Cardiac septum (tissue), 1 donor: ENCODE results near the gene SCD5. TPM values are rescaled to one million over a fixed set of nuclear protein-coding genes. Genes with fewer than 3 reads are reported as not detected.

Experiments
- DNase-seq: peaks from one replicate; pipeline ENCODE4 v3.0.0-alpha.2; 2020; ENCODE audit warnings: low spot score
- intact Hi-C: fragments of 100-400 bp; cut with DNase I; formaldehyde crosslinking; loops from one replicate; pipeline ENCODE4 v1.14.0; 2022
- total RNA-seq: library from RNA; stranded (reverse); fragmentation: NEBNext Ultra II Directional; extraction: Animal tissue kit (Norgen Biotek cat#: 25700); gene quantifications from one replicate; pipeline ENCODE4 v1.2.1, GENCODE V29; 2021
- donor health status: DM: no; HTN: no; CAD: no.

The SCD5 gene
- total RNA-seq, 1 donor from 2014 or later: 2.1 TPM

DNA sequence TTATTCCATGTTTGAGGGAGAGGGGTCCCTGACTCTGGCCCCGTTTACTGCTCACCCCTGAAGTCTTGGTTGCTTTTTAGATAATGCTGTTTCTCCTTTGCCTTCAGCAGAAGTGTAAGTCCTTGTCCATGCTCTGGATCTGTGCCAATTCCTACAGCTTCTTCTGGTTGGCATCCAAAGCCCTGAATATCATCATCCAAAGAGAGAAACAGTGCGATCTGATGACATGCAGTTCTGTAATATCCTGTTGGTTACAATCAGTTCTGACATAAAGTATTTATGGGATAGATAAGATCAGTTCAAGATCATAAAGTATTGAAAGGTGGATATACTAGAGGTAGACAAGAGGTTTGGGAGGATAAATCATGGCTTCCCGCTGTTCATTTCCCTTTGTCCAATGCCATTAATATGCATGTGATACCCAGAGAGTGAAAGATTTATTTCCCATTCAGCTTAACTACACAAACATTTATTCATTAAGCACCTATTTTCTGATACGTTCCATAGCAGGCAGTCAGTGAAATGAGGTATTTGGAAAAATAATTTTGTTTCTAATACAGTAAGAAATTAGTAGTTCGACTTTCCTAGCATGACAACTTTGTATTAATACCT lies 183.7 kb downstream of the SCD5 start:
- no peak for DNase-seq
- intact Hi-C loops: no loop called here

DNA sequence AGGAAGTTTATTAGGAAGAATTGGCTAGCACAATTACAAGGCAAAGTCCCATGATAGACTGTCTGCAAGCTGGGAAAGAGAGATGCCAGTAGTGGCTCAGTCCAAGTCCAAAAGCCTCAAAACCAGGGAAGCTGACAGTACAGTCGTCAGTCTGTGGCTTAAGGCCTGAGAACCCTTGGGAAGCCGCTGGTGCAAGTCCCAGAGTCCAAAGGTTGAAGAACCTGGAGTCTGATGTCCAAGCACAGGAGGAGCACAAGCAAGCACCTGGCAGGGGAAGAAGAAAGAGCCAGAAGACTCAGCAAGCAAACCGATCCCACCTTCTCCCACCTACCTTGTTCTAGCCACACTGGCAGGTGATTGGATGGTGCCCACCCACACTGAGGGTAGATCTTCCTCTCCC lies 185.5 kb downstream of the SCD5 start:
- intact Hi-C loops: no loop called here
- DNase-seq: no peak

DNA sequence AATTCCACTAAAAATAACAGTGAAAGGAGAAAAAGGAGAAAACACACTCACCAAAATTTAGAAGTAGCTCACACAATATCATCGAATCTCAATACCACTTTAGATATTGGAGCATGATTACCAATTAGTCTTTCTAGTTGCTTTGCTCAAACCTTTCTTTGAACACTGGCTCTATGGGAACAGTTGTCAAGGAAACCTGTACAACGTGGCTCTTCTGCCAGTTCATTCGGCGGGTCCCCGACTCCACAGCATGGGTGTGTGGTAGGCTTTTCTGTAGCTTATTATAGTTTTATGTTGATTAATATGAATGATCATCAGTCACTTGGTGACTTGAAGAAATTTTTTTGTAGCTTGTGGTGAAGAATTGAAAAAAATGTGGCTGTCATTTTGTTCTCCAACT lies 186.6 kb downstream of the SCD5 start:
- no peak for DNase-seq
- intact Hi-C loops: no loop called here

DNA sequence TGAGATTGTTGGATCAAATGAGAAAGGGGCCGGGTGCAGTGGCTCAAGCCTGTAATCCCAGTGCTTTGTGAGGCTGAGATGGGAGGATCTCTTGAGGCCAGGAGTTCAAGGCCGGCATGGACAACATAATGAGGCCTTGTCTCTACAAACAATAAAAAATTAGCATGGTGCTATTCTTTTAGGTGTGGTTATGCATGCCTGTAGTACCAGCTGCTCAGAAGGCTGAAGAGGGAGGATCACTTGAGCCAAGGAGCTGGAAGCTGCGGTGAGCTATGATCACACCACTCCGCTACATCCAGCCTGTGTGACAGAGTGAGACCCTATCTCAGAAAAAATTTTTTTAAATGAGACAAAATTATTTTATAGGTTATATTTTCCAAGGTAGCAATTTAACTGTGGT lies 187.1 kb downstream of the SCD5 start:
- intact Hi-C loops: no loop called here
- no peak for DNase-seq

DNA sequence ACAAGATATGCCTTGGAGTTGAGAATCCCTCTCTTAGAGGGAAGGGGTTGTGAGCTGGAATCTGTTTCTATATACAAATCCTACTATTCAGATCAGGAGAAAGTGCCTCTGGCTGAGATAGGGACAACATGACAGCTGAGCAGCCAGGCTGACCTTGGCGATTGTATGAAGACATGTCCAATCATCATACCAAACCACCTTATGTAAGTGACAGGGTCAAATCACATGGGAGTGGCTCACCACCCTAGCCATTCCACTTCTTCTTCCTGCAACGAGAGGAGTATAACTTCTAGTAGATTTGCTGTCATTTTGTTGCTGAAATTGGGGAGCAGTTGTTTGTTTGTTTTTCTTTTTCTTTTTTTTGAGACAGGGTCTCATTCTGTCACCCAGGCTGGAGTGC lies 188.6 kb downstream of the SCD5 start:
- no peak for DNase-seq
- intact Hi-C loops: no loop called here

DNA sequence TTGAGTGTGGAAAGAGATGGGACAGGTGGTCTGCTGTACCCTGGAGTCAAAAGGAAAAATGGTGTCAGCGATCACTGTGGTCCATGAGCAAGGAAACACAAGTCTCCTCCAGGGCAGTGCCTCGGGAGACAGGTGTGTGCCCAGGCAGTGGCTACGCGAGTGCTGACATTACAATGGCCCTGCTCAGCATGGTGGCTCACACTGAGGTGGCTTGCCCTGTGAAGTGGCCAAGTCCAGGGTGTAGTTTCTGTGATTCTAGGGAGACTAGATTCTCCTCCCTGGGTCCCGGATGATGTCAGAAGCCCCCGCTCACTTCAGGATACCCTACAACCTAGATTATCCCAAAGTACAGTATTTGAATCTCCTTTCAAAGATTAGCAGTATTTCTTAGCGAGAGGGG lies 192.0 kb downstream of the SCD5 start:
- DNase-seq: no peak
- intact Hi-C loops: no loop called here

DNA sequence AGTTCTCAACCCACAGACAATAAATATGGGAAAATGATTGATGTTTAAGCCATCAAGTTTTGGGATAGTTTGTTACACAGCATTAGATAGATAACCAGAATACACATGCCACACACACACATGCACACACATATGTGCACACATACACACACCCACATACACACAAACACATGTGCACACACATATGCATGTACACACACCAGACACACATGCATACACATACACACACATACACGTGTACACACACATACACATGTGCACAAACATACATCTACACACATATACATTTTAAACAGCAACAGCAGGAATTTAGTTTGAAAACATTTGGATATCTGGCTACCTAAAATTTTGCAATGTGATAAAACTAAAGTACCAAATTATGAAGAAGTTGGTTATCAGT lies 194.1 kb downstream of the SCD5 start:
- intact Hi-C loops: no loop called here
- no peak for DNase-seq

DNA sequence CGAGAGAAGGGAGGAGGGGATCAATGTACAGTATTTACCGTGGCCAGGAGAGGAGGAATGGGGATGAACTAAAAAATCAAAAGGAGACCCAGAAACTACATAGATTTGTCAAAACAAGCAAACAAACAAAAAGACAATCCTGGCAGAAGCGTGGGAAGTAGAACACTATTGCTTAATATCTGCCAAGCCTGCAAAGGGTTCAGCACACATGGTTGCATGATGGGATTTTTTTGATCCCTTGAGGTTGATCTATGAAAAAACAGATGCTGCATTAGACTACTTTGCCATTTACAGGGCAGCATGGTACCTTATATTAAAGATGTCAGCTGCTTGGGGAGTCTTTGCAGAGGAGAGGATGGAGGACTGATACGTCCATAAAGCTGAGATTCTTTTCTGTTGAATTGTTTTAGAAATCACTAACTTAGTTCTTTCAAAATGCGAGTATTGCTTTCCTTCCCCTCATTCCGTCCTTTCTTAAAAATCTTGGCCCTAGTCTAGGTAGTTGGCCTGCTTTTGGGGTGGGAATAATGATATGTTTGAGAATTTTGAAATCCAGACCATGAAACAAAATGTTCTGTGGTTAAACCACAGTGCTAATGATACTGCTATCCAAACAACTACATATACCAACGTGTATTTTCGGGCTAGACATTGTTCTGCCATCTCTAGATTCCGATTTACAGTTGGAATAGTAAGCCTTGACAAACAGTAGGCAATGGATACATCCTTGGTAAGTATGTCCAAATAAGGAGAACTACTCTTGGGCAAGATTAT lies 197.2 kb downstream of the SCD5 start:
- intact Hi-C loops: no loop called here
- no peak for DNase-seq

DNA sequence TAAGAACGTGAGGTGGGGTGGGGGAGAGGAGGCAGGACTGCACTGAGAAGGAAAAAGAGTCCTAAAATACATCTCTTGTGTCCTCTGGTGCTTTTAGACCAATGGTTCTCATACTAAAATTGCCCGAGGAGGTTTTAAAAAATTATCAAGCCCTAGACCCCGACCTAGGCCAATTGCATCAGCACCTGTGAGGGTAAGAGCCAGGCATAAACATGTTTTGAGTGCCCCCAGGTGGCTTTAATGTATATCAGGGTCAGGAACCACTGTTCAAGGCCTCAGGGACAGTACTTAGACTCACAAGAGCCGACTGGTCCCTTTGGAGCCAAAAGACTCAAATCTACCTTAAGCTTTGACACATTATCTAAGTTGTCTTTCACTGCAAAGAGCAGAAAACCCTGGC lies 199.3 kb downstream of the SCD5 start:
- no peak for DNase-seq
- intact Hi-C loops: no loop called here

DNA sequence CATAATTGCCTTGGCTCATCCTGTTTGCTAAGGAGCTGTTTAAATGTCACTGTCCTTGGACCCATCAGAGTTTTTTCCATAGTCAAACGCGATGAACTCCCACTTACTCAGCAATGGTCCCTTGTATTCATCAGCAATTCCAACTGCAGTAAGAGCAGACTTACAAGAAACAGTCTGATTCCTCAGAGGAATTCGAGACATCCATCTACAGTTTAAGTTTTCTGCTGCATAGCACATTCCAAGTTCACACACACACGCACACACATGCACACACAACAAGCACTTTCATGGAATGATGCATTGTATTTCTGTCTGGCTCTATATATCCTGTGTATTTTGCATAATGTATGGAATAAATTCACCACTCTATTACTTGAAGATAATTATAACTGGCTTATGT lies 204.1 kb downstream of the SCD5 start:
- no peak for DNase-seq
- intact Hi-C loops: no loop called here

DNA sequence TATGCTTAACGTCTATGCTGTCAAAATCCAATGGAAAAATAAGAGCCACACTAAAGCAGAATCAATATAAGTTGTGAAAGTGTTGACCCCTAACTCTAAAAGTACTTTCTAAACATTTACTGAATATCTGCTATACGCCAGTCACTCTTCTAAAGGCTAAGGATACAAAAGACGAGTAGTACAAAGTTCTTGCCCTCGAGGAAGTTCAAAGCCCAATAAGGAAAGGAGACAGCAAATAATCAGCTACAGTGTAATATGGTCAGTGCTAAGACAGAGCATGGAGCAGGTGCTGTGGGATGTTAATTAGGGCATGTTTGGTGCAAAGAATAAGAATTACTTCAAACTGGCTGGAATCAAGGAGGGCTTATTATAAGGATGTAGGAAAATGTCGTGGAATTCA lies 205.2 kb downstream of the SCD5 start:
- intact Hi-C loops: no loop called here
- DNase-seq: no peak

DNA sequence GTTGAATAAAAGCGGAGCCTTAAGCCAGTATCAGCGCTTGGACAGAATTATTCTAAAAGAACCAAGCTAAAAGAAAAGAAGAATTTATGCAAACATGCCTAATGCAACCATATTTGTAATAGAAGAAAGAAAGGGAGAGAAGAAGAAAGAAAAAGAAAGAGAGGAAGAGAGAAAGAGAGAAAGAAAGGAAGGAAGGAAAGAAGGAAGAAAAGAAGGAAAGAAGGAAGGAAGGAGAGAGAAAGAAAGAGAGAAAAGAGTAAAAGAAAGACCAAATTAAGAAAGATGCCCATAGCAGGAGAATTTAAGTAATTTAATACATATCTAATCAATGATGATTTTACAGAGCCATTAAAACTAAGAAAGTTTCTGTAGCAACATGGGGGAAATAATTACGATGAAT lies 206.0 kb downstream of the SCD5 start:
- DNase-seq: no peak
- intact Hi-C loops: no loop called here

DNA sequence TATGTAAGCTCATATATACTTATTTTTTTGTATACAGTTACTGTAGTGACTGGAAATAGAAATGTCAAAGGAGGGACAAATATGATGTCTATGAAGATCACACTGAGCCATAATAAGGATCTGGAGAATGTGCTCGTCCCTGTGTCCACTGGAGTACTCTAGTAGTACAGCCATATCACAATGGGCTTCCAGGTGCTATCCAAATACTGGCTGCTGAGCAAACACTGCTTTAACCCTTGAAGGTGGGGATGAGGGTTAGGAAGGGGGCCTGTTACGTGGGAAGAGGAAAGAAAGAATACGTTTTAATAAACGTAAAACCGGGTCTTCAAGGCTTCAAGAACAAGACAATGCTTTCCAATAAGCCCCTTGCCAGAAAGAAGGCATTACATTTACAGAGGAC lies 207.0 kb downstream of the SCD5 start:
- intact Hi-C loops: no loop called here
- no peak for DNase-seq

DNA sequence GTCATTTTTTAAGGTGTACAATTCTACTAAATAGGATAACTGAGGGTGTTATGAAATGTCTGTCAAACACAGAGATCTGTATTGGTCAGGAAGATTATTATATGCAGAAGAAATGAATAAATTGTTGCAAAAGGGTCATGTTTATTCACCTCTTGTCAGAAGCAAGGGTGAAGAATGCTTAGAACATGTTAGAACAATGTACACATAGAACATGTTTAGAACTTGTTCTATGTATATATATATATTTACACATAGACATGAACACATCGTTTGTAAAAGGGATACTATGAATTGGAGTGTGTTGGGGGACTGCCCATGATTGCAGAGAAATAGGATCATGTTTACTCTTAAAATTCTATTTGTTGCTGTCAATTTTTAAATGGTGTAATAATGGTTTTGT lies 208.8 kb downstream of the SCD5 start:
- intact Hi-C loops: no loop called here

DNA sequence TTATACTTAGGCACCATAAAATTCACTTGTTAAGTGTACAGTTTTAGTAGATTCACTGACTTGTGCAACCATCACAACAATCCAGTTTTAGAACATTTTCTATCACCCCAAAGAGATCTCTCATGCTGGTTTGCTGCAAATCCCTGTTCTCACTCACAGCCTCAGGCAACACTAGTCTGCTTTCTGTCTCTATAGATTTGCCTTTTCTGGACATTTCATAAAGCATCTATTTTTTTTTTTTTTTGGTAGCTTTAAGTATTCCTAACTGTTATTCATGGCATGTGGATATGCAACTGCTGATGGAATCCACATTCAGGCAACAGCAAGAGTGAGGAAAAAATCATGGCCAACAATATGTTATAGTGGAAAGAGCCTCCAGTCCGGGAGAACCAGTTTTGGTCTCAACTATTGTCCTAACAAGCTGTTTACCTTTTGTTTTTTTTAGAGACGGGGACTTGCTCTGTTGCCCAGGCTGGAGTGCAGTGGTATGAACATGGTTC lies 209.8 kb downstream of the SCD5 start:
- intact Hi-C loops: no loop called here
- no peak for DNase-seq

More for the DNA sequence above, 208.8 kb downstream of the SCD5 start:
- DNase-seq: no peak

DNA sequence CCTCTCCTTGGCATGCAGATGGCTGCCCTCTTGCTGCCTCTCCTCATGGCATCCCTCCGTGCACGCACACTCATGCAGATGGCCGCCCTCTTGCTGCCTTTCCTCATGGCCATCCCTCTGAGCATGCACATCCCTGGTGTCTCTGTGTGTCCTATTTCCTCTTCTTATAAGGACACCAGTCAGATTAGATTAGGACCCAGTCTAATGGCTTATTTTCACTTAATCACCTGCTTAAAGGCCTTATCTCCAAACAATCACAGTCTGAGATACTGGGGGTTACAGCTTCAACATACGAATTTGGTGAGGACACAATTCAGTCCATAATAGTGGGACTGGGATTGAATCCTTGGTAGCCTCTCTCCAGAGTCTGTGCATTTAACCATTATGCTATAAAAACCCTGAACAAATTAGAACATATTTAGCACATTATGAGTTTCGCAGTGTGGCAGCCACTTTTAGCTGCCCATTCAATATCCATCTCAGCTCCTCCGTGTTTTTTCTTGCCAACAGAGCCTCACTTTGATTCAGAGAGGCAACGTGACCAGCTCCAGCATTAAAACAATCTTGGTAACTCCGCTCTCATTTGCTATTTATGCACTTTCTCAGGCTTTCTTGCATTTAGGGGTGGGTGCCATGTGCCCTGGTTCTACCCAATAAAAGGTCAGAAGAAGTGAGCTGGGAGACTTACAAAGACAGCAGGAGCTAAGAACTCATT lies 210.6 kb downstream of the SCD5 start:
- intact Hi-C loops: no loop called here

DNA sequence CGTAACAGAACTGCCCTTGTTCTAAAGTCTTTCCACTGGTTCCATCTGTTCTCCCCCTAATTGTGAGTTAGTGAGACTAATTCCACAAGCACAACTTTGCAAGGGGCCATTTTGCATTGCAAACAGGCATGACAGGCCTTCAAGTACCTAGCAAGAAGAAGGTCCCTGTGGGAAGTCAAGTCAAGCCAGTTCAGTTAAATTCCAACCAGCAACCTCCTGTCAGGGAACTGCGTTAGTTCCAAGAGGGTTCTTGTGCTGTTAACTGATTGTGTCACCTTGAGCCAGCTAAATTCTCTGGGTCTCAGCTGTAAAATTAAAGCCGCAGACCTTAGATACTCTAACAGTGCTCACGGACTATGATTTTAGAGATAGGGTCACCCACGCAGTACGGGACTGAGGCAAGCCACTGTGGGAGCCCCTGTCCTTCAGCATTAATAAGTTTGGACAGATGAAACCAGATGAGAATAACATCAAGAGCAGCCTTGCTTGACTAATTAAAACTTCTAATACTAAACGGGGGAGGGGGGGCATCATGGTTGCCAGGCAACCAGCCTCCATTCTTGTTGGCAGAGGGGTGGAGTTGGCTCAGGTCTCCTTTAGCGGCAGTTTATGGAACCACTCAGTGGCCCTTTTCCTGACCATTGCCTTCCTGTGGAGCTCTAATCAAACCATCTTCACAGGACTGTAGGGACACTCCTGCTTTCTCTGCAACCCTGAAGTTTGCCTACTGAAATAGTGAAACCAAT lies 212.7 kb downstream of the SCD5 start:
- intact Hi-C loops: no loop called here
- no peak for DNase-seq

More for the DNA sequence above, 210.6 kb downstream of the SCD5 start:
- DNase-seq: no peak

DNA sequence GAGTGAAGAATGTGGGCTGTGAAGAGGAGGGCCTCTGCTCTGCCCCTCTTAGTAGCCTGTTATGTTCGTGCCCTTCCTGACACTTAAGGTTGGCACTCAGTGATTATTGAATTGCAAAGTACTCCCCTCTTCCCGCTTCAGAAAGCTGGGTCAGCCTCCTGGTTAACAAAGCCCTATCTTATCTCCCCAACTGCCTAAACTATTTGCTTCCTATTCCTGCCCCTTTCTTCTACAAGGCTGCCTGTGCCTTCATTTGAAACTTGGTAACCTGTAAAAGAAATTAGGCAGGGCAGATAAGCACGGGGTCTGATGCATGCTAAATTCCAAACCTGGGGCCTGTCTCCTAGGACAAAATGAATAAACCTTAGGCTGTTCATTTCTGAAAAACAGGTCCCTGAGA lies 213.7 kb downstream of the SCD5 start:
- no peak for DNase-seq
- intact Hi-C loops: no loop called here

DNA sequence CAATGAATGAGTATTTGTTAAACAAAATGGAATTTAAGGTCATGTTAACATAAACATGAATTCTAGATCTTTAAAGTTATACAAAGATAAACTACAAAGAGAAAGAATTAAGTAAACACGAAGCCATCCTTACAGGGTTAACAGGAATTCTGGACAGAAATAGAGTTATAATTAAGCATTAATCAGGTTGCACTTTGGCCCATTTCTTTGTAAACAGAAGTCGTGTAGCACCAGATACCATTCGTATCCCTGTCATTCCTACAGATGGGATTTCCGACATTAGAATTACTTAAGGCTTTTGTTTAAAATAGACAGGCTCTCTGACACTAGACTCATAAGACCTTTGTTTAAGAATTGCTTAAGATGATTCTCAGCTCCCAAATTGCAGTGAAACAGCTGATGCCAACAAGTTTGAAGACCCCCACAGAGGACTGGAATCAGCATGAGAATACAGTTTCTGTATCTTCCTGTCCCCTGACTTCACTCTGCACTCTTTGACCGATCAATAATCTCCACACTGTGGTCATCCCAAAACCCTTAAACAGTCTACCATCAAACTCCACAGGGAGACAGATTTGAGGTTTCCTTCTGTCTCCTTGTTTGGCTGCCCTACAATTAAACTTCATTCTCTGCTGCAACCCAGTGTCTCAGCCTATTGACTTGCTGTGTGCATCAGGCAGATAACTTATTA lies 214.6 kb downstream of the SCD5 start:
- DNase-seq: no peak
- intact Hi-C loops: no loop called here

DNA sequence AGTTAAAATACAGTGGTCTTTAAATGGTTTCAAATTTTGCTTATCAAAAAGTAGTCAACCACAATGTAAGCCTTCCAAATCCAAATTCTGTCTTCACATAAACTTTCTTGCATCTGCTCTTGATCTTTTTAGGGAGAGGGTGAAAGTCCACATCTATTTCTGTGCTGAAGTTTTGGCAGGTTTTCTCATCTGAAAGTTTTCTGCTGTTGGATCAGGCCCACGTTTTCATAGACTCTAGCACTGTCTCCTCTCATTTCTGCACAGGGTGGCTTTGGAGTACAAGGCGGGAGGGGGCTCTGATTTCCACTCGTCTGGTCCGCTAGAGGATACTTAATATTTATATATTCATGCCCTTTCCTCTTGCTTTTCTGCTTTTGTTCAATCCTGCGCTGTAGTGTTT lies 218.7 kb downstream of the SCD5 start:
- intact Hi-C loops: no loop called here
- no peak for DNase-seq
